A549 (cell line): ENCODE data around the gene SLC6A18. TPM values are rescaled to one million over a fixed set of nuclear protein-coding genes. Genes with fewer than 3 reads are reported as not detected.

ENCODE experiments used
- HDAC2 ChIP-seq: fragments of 200-600 bp; sonication (generic); IDR thresholded peaks from 2 replicates; pipeline ENCODE4 v1.6.1; 2016
- polyA plus RNA-seq, 4 experiments: library from polyadenylated mRNA; depleted of rRNA in 3 of 4; stranded (reverse); fragments of >200 nt; fragmentation: RNase III in 1 of 4; extraction: RNeasy Plus Mini Kit Qiagen cat#74134 plus additional on column Dnase treatment in 1 of 4; gene quantifications; 2 replicates in 3 of 4; 3 replicates in 1 of 4; pipeline ENCODE4 v1.2.3, GENCODE V29; 2011 to 2017

SLC6A18 gene
- polyA plus RNA-seq, 2 of the 4 experiments (the other 2 are of a cell fraction): not detected

DNA sequence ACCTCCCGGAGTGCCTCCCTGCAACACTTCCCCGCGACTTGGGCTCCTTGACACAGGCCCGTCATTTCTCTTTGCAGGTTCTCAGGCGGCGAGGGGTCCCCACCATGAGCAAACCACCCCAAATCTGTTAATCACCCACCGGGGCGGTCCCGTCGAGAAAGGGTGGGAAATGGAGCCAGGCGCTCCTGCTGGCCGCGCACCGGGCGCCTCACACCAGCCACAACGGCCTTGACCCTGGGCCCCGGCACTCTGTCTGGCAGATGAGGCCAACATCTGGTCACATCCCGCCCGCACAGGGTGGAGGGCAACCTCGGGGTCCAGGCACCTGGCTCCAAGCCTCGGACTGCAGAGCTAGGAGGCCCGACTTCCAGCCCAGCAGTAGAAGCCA, 70.5 kb downstream of the SLC6A18 start (continued):
- no peak for TF ChIP-seq HDAC2

Other genes starting within 250 kb of the SLC6A18 start
- gene NKD2, start 216.6 kb upstream of the SLC6A18 start, polyA plus RNA-seq (2011; rRNA removed): 1.2 and 1.8 TPM in 2 replicates
- gene NKD2, start 216.6 kb upstream of the SLC6A18 start, polyA plus RNA-seq (2017; fragmentation: RNase III; extraction: RNeasy Plus Mini Kit Qiagen cat#74134 plus additional on column Dnase treatment): 4.2 to 5.3 TPM (median 4.4 TPM) in 3 replicates
- gene SLC12A7, start 113.3 kb upstream of the SLC6A18 start, polyA plus RNA-seq (2011; rRNA removed): 11.2 and 12.3 TPM in 2 replicates
- 18.1 to 22.5 TPM (median 19.5 TPM) in 3 replicates for gene SLC12A7, start 113.3 kb upstream of the SLC6A18 start, polyA plus RNA-seq (2017; fragmentation: RNase III; extraction: RNeasy Plus Mini Kit Qiagen cat#74134 plus additional on column Dnase treatment)
- gene SLC6A19, start 23.8 kb upstream of the SLC6A18 start, polyA plus RNA-seq (2011; rRNA removed): not detected in 2 replicates
- gene SLC6A19, start 23.8 kb upstream of the SLC6A18 start, polyA plus RNA-seq (2017; fragmentation: RNase III; extraction: RNeasy Plus Mini Kit Qiagen cat#74134 plus additional on column Dnase treatment): 0.01 to 0.03 TPM in 2 of 3 replicates, not detected in the other
- gene TERT, start 69.7 kb downstream of the SLC6A18 start, polyA plus RNA-seq (2011; rRNA removed): 1.1 and 1.2 TPM in 2 replicates
- gene TERT, start 69.7 kb downstream of the SLC6A18 start, polyA plus RNA-seq (2017; fragmentation: RNase III; extraction: RNeasy Plus Mini Kit Qiagen cat#74134 plus additional on column Dnase treatment): 3.9 to 5.2 TPM (median 4.0 TPM) in 3 replicates
- 171 and 175 TPM in 2 replicates for gene CLPTM1L, start 119.7 kb downstream of the SLC6A18 start, polyA plus RNA-seq (2011; rRNA removed)
- 169 to 194 TPM (median 173 TPM) in 3 replicates for gene CLPTM1L, start 119.7 kb downstream of the SLC6A18 start, polyA plus RNA-seq (2017; fragmentation: RNase III; extraction: RNeasy Plus Mini Kit Qiagen cat#74134 plus additional on column Dnase treatment)
- gene SLC6A3, start 220.1 kb downstream of the SLC6A18 start, polyA plus RNA-seq (2011; rRNA removed): 0.05 TPM in 1 of 2 replicates, not detected in the other
- 0.03 to 0.06 TPM (median 0.05 TPM) in 3 replicates for gene SLC6A3, start 220.1 kb downstream of the SLC6A18 start, polyA plus RNA-seq (2017; fragmentation: RNase III; extraction: RNeasy Plus Mini Kit Qiagen cat#74134 plus additional on column Dnase treatment)